ENCODE results near the gene AGPAT4. TPM values are rescaled to one million over a fixed set of nuclear protein-coding genes. Genes with fewer than 3 reads are reported as not detected.

The AGPAT4 gene
- total RNA-seq, 1 experiment from 2014 or later, result 10.1 TPM

GRCh38 chr6:161220346-161220745, 53.5 kb downstream of the AGPAT4 start:
- POLR2A ChIA-PET (ENCODE audit: low non-redundant PET), result no interaction called here

GRCh38 chr6:161219680-161220079, 54.2 kb downstream of the AGPAT4 start:
- ChIA-PET CTCF (no interaction called here), POLR2A (ENCODE audit: low non-redundant PET) (no interaction called here)
- H3K27me3 ChIP-seq (replicated peaks; ENCODE audit: insufficient read depth, low read depth, low read length, poor library complexity), result no peaks in the 10 kb centered on the region
- no peak for DNase-seq (ENCODE audit: low spot score)
- BruUV-seq (replicated peaks), result no TSS peak
- no peaks in the 10 kb centered on the region for H3K9me3 ChIP-seq (ENCODE audit: low read depth, low read length, poor library complexity, severe bottlenecking)
- H3K4me3 ChIP-seq (ENCODE audit: low read depth, low read length, poor library complexity, severe bottlenecking), result no peak overlapping the region
- no peaks in the 10 kb centered on the region for H3K36me3 ChIP-seq (ENCODE audit: insufficient read depth, low read length, poor library complexity, severe bottlenecking)
- intact Hi-C loops (cut with micrococcal nuclease; ENCODE audit: unreplicated experiment), result no loop called here
- H3K27ac ChIP-seq (ENCODE audit: low read depth, low read length, poor library complexity, severe bottlenecking), result no peak overlapping the region
- no peak for TF ChIP-seq EZH2 (IDR thresholded peaks at IDR 0.05; ENCODE audit: borderline replicate concordance, low read depth, low read length, poor library complexity, severe bottlenecking)
- no peak for TF ChIP-seq CTCF (conservative IDR thresholded peaks at IDR 0.05; ENCODE audit: low read depth, low read length)
- H3K4me1 ChIP-seq (ENCODE audit: insufficient read depth, low read length, poor library complexity, severe bottlenecking), result no peaks in the 10 kb centered on the region

More at GRCh38 chr6:161220346-161220745, 53.5 kb downstream of the AGPAT4 start:
- Histone ChIP-seq H3K4me1 (ENCODE audit: insufficient read depth, low read length, poor library complexity, severe bottlenecking) (no peaks in the 10 kb centered on the region), H3K4me3 (ENCODE audit: low read depth, low read length, poor library complexity, severe bottlenecking) (no peak overlapping the region), H3K27me3 (replicated peaks; ENCODE audit: insufficient read depth, low read depth, low read length, poor library complexity) (no peaks in the 10 kb centered on the region), H3K27ac (ENCODE audit: low read depth, low read length, poor library complexity, severe bottlenecking) (no peak overlapping the region), H3K9me3 (ENCODE audit: low read depth, low read length, poor library complexity, severe bottlenecking) (no peaks in the 10 kb centered on the region), H3K36me3 (ENCODE audit: insufficient read depth, low read length, poor library complexity, severe bottlenecking) (no peaks in the 10 kb centered on the region)
- intact Hi-C loops (cut with micrococcal nuclease; ENCODE audit: unreplicated experiment), result no loop called here
- TF ChIP-seq EZH2 (IDR thresholded peaks at IDR 0.05; ENCODE audit: borderline replicate concordance, low read depth, low read length, poor library complexity, severe bottlenecking), result no peak
- no peak for TF ChIP-seq CTCF (conservative IDR thresholded peaks at IDR 0.05; ENCODE audit: low read depth, low read length)
- no TSS peak for BruUV-seq (replicated peaks)
- no peak for DNase-seq (ENCODE audit: low spot score)
- CTCF ChIA-PET, result no interaction called here

- DNase-seq (ENCODE audit: low spot score), result no peak
- H3K27ac ChIP-seq (ENCODE audit: low read depth, low read length, poor library complexity, severe bottlenecking), result no peak overlapping the region
- POLR2A ChIA-PET (ENCODE audit: low non-redundant PET), result no interaction called here
- H3K4me1 ChIP-seq (ENCODE audit: insufficient read depth, low read length, poor library complexity, severe bottlenecking), result no peaks in the 10 kb centered on the region
- no peaks in the 10 kb centered on the region for H3K36me3 ChIP-seq (ENCODE audit: insufficient read depth, low read length, poor library complexity, severe bottlenecking)
- no TSS peak for BruUV-seq (replicated peaks)
- intact Hi-C loops (cut with micrococcal nuclease; ENCODE audit: unreplicated experiment), result no loop called here
- no peaks in the 10 kb centered on the region for H3K27me3 ChIP-seq (replicated peaks; ENCODE audit: insufficient read depth, low read depth, low read length, poor library complexity)
- H3K4me3 ChIP-seq (ENCODE audit: low read depth, low read length, poor library complexity, severe bottlenecking), result no peak overlapping the region
- CTCF ChIA-PET, result interaction anchor here (0.6 kb wide), 1 partner anchor 109 kb away, joined by 3 read pairs; no protein-coding TSS in a partner anchor
- TF ChIP-seq CTCF (conservative IDR thresholded peaks at IDR 0.05; ENCODE audit: low read depth, low read length) (0 out of 2 replicates have a peak, but pooled peaks have one; percentile 15), EZH2 (IDR thresholded peaks at IDR 0.05; ENCODE audit: borderline replicate concordance, low read depth, low read length, poor library complexity, severe bottlenecking) (no peak)
- peaks cover 7% of the 10 kb centered on the region for H3K9me3 ChIP-seq (ENCODE audit: low read depth, low read length, poor library complexity, severe bottlenecking)
These were observed 55.6 kb downstream of the AGPAT4 start for GRCh38 chr6:161218222-161218621.

Data from A673 (cell line).